Measurements from ENCODE around the gene KLHL26. TPM values are rescaled to one million over a fixed set of nuclear protein-coding genes. Genes with fewer than 3 reads are reported as not detected.

Gene KLHL26
- total and polyA plus RNA-seq, 12 donors: 3.4 to 8.2 (median 6.3) TPM

DNA sequence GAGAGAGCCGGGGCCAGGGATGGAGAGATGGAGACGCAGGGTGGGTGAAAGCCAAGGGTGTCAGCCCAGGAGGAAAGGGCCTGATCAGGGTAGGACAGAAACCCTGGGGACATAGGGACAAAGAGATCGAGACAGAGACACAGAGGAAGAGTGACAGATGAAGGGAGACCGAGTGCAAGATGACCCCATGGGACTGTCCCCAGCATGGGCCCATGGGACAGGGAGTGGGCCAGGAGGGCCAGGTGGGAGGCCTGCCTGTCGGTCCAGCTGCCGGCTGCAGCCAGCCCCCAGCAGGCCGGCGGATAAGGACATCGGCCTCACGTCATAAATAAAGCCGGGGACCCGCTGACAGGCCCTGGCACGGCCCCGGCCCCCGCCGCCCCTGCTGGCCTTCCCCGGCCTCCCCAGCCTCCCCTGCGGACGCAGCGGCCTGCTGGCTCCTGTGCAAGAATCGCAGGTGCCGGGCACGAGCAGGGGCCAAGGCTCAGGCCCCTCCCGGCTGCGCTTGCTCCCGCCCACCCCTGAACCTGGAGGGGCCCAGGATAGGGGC, 41.9 kb upstream of the KLHL26 start:
- Histone ChIP-seq H3K27me3 (peaks cover 0 to 47% (median 39%) of the 10 kb centered on the region in 7 donors), H3K27ac (peak overlapping the region in 2 of 10 donors; percentile 11 to 41), H3K4me3 (peak overlapping the region in 9 of 10 donors; percentile 15 to 54 (median 44)), H3K9me3 (no peaks in the 10 kb centered on the region), H3K4me1 (peaks cover 10 to 34% (median 22%) of the 10 kb centered on the region in 9 donors), H3K36me3 (peaks cover 0 to 23% (median 5%) of the 10 kb centered on the region in 9 donors)
- intact Hi-C loops (cut with DNase I): loop anchor here (1.0 to 10.0 kb wide), 10 partner anchors 77 to 272 kb away; partner anchors contain the start of gene CRTC1 (in 1 of the 10)
- TF ChIP-seq, protein P1, sequence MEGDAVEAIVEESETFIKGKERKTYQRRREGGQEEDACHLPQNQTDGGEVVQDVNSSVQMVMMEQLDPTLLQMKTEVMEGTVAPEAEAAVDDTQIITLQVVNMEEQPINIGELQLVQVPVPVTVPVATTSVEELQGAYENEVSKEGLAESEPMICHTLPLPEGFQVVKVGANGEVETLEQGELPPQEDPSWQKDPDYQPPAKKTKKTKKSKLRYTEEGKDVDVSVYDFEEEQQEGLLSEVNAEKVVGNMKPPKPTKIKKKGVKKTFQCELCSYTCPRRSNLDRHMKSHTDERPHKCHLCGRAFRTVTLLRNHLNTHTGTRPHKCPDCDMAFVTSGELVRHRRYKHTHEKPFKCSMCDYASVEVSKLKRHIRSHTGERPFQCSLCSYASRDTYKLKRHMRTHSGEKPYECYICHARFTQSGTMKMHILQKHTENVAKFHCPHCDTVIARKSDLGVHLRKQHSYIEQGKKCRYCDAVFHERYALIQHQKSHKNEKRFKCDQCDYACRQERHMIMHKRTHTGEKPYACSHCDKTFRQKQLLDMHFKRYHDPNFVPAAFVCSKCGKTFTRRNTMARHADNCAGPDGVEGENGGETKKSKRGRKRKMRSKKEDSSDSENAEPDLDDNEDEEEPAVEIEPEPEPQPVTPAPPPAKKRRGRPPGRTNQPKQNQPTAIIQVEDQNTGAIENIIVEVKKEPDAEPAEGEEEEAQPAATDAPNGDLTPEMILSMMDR (IDR thresholded peaks at IDR 0.05): no peak
- WGBS, 2 donors: 17 to 22% methylated on average over 26 of the region's 26 CpGs
- no peak for DNase-seq
- ATAC-seq: peak in 4 of 8 donors; percentile 4 to 14 (median 10)

DNA sequence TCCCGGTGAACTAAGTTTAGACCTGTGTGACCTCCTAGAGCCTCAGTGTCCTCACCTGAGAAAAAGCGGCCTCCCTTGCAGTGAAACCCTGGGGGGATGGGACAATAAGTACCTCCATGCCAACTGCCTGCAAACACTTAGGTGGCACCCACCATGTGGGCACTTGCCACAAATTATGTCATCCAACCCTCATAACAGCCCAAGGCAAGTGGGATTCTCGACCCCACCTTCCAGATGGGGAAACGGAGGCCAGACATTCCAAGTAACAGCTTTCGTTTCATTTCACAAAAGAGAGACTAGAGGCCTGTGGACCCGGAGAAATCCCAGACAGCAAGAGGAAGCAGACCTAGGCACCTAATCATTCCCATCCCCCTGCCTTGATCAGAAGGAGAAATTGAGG, 41.4 kb upstream of the KLHL26 start:
- intact Hi-C loops (cut with DNase I): loop anchor here in 8 of 10 donors (2.0 to 10.0 kb wide), 6 partner anchors 77 to 251 kb away; no protein-coding TSS in a partner anchor
- H3K36me3 ChIP-seq: peaks cover 0 to 20% (median 5%) of the 10 kb centered on the region in 9 donors
- H3K9me3 ChIP-seq: no peaks in the 10 kb centered on the region
- H3K27ac ChIP-seq: peak overlapping the region in 1 of 10 donors; percentile 19
- peaks cover 0 to 52% (median 45%) of the 10 kb centered on the region in 7 donors for H3K27me3 ChIP-seq
- TF ChIP-seq, protein P1 (IDR thresholded peaks at IDR 0.05): no peak
- WGBS, 2 donors: 70 to 85% methylated on average over 6 of the region's 6 CpGs
- H3K4me1 ChIP-seq: peaks cover 10 to 28% (median 17%) of the 10 kb centered on the region in 9 donors
- DNase-seq: no peak
- H3K4me3 ChIP-seq: no peak overlapping the region
- ATAC-seq: no peak

DNA sequence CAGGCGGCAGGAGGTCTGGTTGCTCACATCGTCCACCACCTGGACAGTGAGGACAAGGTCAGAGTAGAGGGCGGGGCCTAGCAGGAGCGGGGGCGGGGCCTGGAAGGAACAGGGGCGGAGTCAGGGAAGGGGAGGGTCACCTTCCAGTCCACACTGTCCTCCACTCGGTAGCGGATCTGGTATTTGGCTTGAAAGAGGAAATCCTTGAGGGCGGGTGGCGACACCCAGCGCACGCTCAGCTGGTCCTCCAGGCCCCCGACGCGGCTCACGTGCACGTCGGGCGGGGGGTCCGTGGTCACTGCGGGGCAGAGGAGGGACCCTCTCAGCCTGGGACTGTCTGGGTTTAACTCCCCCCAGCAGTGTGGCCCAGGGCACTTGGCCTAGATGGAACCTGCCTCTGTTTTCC, 40.1 kb upstream of the KLHL26 start:
- H3K36me3 ChIP-seq: peaks cover 0 to 7% (median 0%) of the 10 kb centered on the region in 9 donors
- intact Hi-C loops (cut with DNase I): loop anchor here in 5 of 10 donors (5.0 to 10.0 kb wide), 4 partner anchors 76 to 248 kb away; no protein-coding TSS in a partner anchor
- TF ChIP-seq, protein P1 (IDR thresholded peaks at IDR 0.05): no peak
- H3K27ac ChIP-seq: no peak overlapping the region
- WGBS, 2 donors: 16 to 17% methylated on average over 21 of the region's 21 CpGs
- no peak overlapping the region for H3K4me3 ChIP-seq
- peak in 1 of 2 donors; percentile 60 for DNase-seq
- ATAC-seq: peak in 3 of 8 donors; percentile 27 to 44 (median 43)
- H3K27me3 ChIP-seq: peaks cover 0 to 65% (median 56%) of the 10 kb centered on the region in 7 donors
- peaks cover 10 to 27% (median 17%) of the 10 kb centered on the region in 9 donors for H3K4me1 ChIP-seq
- no peaks in the 10 kb centered on the region for H3K9me3 ChIP-seq

DNA sequence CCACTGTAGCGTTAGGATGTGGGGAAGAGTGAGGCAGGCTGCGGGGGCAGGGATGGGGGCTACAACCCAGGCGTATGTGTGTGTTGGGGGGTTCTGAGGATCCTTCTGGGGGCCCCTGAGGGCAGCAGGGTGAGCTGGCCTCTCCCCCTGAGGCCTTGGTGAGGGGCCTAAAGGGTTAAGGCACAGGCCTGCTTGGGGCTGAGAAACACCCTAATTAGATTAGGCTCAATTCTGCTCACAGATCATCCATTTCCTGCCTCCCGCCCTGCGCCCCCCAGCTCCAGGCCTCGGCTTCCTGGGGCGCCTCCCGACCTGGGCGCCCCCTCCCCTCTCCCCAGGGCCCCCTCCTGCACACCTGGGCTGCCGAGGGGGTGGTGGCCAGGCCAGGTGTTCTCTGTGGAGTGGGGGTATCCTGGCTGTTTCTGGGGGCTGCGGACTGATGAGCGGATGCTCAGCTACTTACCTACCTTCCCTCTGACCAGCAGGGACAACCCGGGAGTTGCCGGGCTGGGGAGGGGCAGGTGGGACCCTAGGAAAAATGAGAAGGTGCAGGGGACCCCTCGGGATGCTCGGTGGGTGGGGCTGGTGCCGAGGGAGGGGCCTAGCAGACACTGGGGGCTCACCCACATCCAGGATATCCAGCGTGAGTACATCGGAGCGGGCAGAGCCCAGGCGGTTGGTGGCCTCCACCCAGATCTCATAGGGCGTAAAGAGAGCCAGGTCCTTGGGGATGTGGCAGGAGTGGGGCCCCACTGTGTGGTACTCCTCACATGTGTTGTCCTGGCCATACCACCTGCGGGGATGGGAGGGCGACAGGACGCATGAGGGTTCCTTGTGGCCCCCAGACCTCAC, 38.8 kb upstream of the KLHL26 start:
- Histone ChIP-seq H3K36me3 (no peaks in the 10 kb centered on the region), H3K27ac (no peak overlapping the region), H3K4me1 (peaks cover 10 to 27% (median 17%) of the 10 kb centered on the region in 9 donors), H3K27me3 (peaks cover 0 to 78% (median 65%) of the 10 kb centered on the region in 7 donors), H3K4me3 (no peak overlapping the region), H3K9me3 (no peaks in the 10 kb centered on the region)
- intact Hi-C loops (cut with DNase I): loop anchor here in 5 of 10 donors (5.0 to 10.0 kb wide), 4 partner anchors 74 to 247 kb away; no protein-coding TSS in a partner anchor
- TF ChIP-seq, protein P1 (IDR thresholded peaks at IDR 0.05): no peak
- 41% methylated on average over 25 of the region's 25 CpGs for WGBS, 2 donors
- ATAC-seq (no peak), DNase-seq (no peak)
